Liver (tissue), 3 donors: ENCODE measurements around the gene ORC5.

Source experiments
- CTCF ChIP-seq: fragments of 150-350 bp; IDR thresholded peaks from 2 replicates; pipeline ENCODE4 v1.5.1; 2017; ENCODE audit warnings: improper control_type of control experiment, low read depth, low read length; ENCODE audit not compliant: missing input control
- EGR1 ChIP-seq, 2 donors: IDR thresholded peaks; 2 replicates each; pipeline ENCODE4 v1.6.1; 2016 to 2018; ENCODE audit warnings: antibody characterized with exemption in 2 of 2, low read depth in 2 of 2
- FOXA1 ChIP-seq: IDR thresholded peaks from 2 replicates; pipeline ENCODE4 v1.6.1; 2016; ENCODE audit warnings: antibody characterized with exemption
- GABPA ChIP-seq, 2 donors: IDR thresholded peaks in 1 of 2; conservative IDR thresholded peaks in 1 of 2; 2 replicates each; pipeline ENCODE4 v1.6.1; 2016; ENCODE audit warnings: antibody characterized with exemption in 2 of 2, mild to moderate bottlenecking in 1 of 2, moderate library complexity in 1 of 2
- JUND ChIP-seq, 2 donors: IDR thresholded peaks; 2 replicates each; pipeline ENCODE4 v1.6.1; 2016; ENCODE audit warnings: antibody characterized with exemption in 2 of 2
- MAX ChIP-seq: IDR thresholded peaks from 2 replicates; pipeline ENCODE4 v1.6.1; 2016; ENCODE audit warnings: antibody characterized with exemption
- NR2F2 ChIP-seq: IDR thresholded peaks from 2 replicates; pipeline ENCODE4 v1.6.1; 2016; ENCODE audit warnings: antibody characterized with exemption
- RAD21 ChIP-seq, 2 donors: IDR thresholded peaks; 2 replicates each; pipeline ENCODE4 v1.6.1; 2016; ENCODE audit warnings: antibody characterized with exemption in 2 of 2, mild to moderate bottlenecking in 2 of 2
- YY1 ChIP-seq: IDR thresholded peaks from 2 replicates; pipeline ENCODE4 v1.6.1; 2016; ENCODE audit warnings: antibody characterized with exemption, mild to moderate bottlenecking
- ZBTB33 ChIP-seq: IDR thresholded peaks from 2 replicates; pipeline ENCODE4 v1.6.1; 2016; ENCODE audit warnings: antibody characterized with exemption
- TF ChIP-seq, protein P1 (sequence below): IDR thresholded peaks from 2 replicates; pipeline ENCODE4 v1.6.1; 2016; ENCODE audit warnings: antibody characterized with exemption, mild to moderate bottlenecking
- donor health status: healthy.
- donor health status: healthy.

DNA sequence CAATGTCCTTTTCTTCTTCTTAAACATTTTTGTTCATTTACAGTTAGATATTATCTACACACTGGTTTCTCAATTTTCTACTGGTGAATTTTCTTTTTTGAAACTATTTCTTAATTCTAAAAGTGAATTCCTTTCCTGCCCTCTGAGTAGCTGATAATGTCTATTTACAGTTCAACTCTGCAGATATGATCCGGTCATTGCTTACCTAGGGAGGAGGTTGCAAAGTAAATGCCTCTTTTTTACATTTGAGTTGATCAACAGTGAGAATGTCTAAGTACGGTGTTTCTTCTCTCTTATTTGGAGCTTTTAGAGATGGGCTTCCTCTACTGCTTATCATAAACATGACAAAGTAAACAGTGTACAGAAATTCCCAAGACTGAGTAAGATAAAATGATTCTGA, 20.6 kb upstream of the ORC5 start:
- TF ChIP-seq CTCF (no peak), RAD21 (IDR thresholded peaks at IDR 0.05) (no peak), YY1 (no peak), NR2F2 (no peak), EGR1 (IDR thresholded peaks at IDR 0.05; ENCODE audit: low read depth in 2 of 2) (no peak), ZBTB33 (no peak), JUND (IDR thresholded peaks at IDR 0.05) (no peak), GABPA (IDR thresholded peaks at IDR 0.05 in 1 of 2, conservative IDR thresholded peaks at IDR 0.05 in 1 of 2) (no peak), MAX (no peak), FOXA1 (no peak)
- TF ChIP-seq, protein P1, sequence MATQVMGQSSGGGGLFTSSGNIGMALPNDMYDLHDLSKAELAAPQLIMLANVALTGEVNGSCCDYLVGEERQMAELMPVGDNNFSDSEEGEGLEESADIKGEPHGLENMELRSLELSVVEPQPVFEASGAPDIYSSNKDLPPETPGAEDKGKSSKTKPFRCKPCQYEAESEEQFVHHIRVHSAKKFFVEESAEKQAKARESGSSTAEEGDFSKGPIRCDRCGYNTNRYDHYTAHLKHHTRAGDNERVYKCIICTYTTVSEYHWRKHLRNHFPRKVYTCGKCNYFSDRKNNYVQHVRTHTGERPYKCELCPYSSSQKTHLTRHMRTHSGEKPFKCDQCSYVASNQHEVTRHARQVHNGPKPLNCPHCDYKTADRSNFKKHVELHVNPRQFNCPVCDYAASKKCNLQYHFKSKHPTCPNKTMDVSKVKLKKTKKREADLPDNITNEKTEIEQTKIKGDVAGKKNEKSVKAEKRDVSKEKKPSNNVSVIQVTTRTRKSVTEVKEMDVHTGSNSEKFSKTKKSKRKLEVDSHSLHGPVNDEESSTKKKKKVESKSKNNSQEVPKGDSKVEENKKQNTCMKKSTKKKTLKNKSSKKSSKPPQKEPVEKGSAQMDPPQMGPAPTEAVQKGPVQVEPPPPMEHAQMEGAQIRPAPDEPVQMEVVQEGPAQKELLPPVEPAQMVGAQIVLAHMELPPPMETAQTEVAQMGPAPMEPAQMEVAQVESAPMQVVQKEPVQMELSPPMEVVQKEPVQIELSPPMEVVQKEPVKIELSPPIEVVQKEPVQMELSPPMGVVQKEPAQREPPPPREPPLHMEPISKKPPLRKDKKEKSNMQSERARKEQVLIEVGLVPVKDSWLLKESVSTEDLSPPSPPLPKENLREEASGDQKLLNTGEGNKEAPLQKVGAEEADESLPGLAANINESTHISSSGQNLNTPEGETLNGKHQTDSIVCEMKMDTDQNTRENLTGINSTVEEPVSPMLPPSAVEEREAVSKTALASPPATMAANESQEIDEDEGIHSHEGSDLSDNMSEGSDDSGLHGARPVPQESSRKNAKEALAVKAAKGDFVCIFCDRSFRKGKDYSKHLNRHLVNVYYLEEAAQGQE = no peak
